Esophagus mucosa (tissue), 1 donor: Measurements from ENCODE around the gene LORICRIN. TPM values are rescaled to one million over a fixed set of nuclear protein-coding genes. Genes with fewer than 3 reads are reported as not detected.

Source experiments
- ATAC-seq: fragments of 200-7000 bp; cut with Tn5 transposase; one replicate; pipeline ENCODE4 v1.9.1; 2020
- total RNA-seq: library from RNA; stranded (reverse); gene quantifications from one replicate; pipeline ENCODE4 v1.2.4, GENCODE V29; 2023
- donor health status: DM: yes; HTN: yes; CAD: no.

LORICRIN gene
- total RNA-seq = not detected

GRCh38 chr1:153259387-153259786 lies at the start of gene LORICRIN:
TSS of gene LORICRIN (plus strand) at chr1:153259687. CDS start at chr1:153260950, 1,263 bp downstream.
- ATAC-seq = no peak

- ATAC-seq = no peak
Observed at GRCh38 chr1:153210206-153210605, 49.3 kb upstream of the LORICRIN start.

- ATAC-seq = no peak
Observed at GRCh38 chr1:153212201-153212600, 47.3 kb upstream of the LORICRIN start.

GRCh38 chr1:153213519-153213918 lies 46.0 kb upstream of the LORICRIN start:
- no peak for ATAC-seq

GRCh38 chr1:153217212-153217611 lies 42.3 kb upstream of the LORICRIN start, which contains the start of gene PRR9:
TSS of gene PRR9 (plus strand) at chr1:153217584. CDS start at chr1:153218145, 561 bp downstream.
- no peak for ATAC-seq

GRCh38 chr1:153217744-153218416 lies 41.6 kb upstream of the LORICRIN start:
- ATAC-seq = no peak

GRCh38 chr1:153220606-153221303 lies 38.7 kb upstream of the LORICRIN start:
- ATAC-seq = no peak

GRCh38 chr1:153223040-153223891 lies 36.2 kb upstream of the LORICRIN start:
- ATAC-seq = peak; percentile 88

GRCh38 chr1:153227810-153228209 lies 31.7 kb upstream of the LORICRIN start:
- ATAC-seq = no peak

GRCh38 chr1:153228491-153228890 lies 31.0 kb upstream of the LORICRIN start:
- no peak for ATAC-seq

- ATAC-seq = peak; percentile 22
Observed at GRCh38 chr1:153229076-153229829, 30.2 kb upstream of the LORICRIN start.

- ATAC-seq = peak; percentile 70
Observed at GRCh38 chr1:153231363-153231762, 28.1 kb upstream of the LORICRIN start.

GRCh38 chr1:153231785-153232184 lies 27.7 kb upstream of the LORICRIN start:
- no peak for ATAC-seq

- peak; percentile 83 for ATAC-seq
Observed at GRCh38 chr1:153232553-153232952, 26.9 kb upstream of the LORICRIN start.

- no peak for ATAC-seq
Observed at GRCh38 chr1:153233448-153233847, 26.0 kb upstream of the LORICRIN start.

- ATAC-seq = peak; percentile 69
Observed at GRCh38 chr1:153238527-153238926, 21.0 kb upstream of the LORICRIN start.

- no peak for ATAC-seq
Observed at GRCh38 chr1:153242160-153242559, 17.3 kb upstream of the LORICRIN start.

- ATAC-seq = no peak
Observed at GRCh38 chr1:153245466-153245865, 14.0 kb upstream of the LORICRIN start.

- ATAC-seq = no peak
Observed at GRCh38 chr1:153246018-153246417, 13.5 kb upstream of the LORICRIN start.

- ATAC-seq = no peak
Observed at GRCh38 chr1:153246825-153247224, 12.7 kb upstream of the LORICRIN start.

GRCh38 chr1:153248176-153248879 lies 11.2 kb upstream of the LORICRIN start:
- no peak for ATAC-seq

GRCh38 chr1:153250166-153250565 lies 9.3 kb upstream of the LORICRIN start:
- no peak for ATAC-seq
